Upper lobe of left lung (tissue), 4 donors: ENCODE measurements around the gene VPS13D.

Experiments used
- CTCF ChIP-seq, 6 experiments: fragments of 450-650 bp in 4 of 6; fragments of 200-600 bp in 2 of 6; sonication (generic) in 2 of 6; IDR thresholded peaks; one replicate each; pipeline ENCODE4 v1.5.1; 2016 to 2019; ENCODE audit warnings: antibody characterized with exemption in 6 of 6
- EP300 ChIP-seq, 4 donors: sonication (generic); formaldehyde crosslinking; IDR thresholded peaks; one replicate each; pipeline ENCODE4 v1.5.1; 2017; ENCODE audit warnings: antibody characterized with exemption in 4 of 4, control low read depth in 2 of 4
- POLR2A ChIP-seq, 4 donors: fragments of 450-650 bp; IDR thresholded peaks; one replicate each; pipeline ENCODE4 v1.5.1; 2016 to 2017; ENCODE audit warnings: antibody characterized with exemption in 4 of 4, mild to moderate bottlenecking in 2 of 4
- POLR2AphosphoS5 ChIP-seq, 2 donors: sonication (generic); formaldehyde crosslinking; IDR thresholded peaks; one replicate each; pipeline ENCODE4 v1.5.1; 2017; ENCODE audit warnings: antibody characterized with exemption in 2 of 2

- TF ChIP-seq CTCF (IDR thresholded peaks at IDR 0.05) (no peak), POLR2A (IDR thresholded peaks at IDR 0.05) (no peak), EP300 (IDR thresholded peaks at IDR 0.05) (no peak), POLR2AphosphoS5 (IDR thresholded peaks at IDR 0.05) (no peak)
Measured at GRCh38 chr1:12284486-12284885, 54.7 kb downstream of the VPS13D start.
